GM21576 (cell line): ENCODE results near the gene PLEKHH1.
"Not testable (repeated sequence)": the region's sequence is repeated elsewhere in the genome, so short reads cannot be mapped to it uniquely, and the experiment has no call there.

Experiments used
- ATAC-seq: cut with Tn5 transposase; IDR thresholded peaks from one replicate; pipeline ENCODE4 v1.9.1; 2021; ENCODE audit warnings: mild to moderate bottlenecking, moderate library complexity; ENCODE audit not compliant: unreplicated experiment

The PLEKHH1 gene

DNA sequence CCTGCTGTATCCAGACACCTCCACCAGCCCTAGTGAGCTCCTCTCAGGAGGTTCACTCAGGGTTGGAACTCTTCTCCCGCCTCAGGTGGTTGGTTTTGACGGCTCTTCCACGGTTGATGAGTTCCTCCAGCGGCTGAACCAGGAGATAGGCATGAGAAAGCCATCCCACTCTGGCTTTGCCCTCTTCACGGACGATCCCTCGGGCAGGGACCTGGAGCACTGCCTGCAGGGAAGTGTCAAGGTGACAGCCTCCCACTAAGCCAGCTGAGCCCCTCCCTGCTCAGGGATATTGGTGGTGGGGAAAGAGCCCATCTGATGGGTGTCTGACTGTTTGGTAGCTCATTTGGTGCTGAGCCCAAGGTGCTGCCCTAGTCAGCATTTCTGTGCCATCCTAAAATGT, 46.5 kb downstream of the PLEKHH1 start:
- no peak for ATAC-seq

DNA sequence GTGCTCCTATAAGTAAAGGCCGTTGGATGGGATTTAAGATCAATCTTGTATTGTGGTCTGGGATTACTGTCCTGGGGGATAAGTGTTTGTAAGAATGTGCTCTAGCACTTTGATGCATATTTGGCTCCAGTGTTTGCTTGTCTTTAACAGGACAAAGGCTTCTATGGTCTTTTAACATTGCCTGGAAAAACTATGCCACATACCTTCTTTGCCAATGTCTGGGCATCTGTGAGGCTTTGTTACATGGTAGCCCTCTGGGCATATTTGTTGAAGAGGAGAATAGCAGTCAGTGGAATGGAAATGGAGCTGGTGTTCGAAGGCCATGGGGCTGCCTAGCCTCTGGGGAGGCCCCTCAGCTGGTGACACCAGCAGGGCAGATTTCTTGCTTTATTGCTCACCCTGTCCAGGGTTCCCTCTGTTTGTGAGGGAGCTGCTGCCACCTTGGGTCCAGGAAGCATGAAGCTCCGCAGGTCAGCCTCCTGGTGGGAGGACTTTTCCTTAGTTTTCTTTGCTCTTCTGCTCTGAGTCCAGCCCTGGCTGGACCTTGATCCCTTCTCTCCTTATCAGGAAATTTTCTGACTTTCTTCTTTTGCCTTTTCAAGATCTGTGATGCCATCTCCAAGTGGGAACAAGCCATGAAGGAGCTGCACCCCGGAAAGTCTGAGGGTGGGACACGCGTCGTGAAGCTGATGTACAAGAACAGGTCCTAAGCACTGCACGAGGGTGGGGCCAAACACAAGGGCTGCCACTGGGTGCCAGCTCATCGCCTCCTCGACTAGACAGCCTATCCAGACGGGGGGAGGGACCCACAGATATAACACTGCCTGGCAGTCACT, 47.5 kb downstream of the PLEKHH1 start:
- no peak for ATAC-seq

DNA sequence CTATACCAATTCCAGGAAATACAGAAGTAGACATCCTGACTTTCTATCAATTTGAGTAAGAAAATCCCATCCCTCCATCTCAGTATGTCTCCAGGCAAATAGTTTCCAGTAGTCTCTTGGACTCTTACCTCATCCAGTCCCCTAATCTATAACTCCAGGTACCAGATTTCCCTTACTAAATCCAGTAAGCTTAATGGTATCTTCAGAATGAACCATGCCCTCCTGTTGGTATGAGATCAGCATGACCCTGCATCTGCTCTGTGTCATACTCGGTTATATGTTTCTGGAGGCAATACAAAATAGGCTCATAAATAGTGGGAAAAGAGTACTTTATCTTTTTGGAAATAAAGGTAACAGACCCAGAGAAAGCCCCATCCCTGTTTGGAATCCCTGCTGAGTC, 48.6 kb downstream of the PLEKHH1 start:
- no peak for ATAC-seq

DNA sequence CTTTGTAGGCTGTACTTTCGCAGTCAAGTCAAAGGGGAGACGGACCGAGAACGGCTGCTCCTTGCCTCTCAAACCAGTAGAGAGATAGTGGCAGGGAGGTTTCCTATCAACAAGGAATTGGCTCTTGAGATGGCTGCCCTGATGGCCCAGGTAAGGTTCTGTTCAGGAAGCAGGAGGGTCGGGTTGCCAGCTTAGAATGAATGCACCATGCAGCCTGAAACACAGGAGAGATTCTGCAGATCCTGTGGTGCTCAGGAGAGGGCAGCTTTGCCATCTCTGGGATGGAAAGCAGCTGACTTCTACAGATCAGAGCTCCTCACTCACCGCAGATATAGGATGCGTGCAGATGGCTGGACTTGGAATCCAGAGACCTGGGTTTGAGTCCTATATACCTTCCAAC, 49.0 kb downstream of the PLEKHH1 start:
- no peak for ATAC-seq

DNA sequence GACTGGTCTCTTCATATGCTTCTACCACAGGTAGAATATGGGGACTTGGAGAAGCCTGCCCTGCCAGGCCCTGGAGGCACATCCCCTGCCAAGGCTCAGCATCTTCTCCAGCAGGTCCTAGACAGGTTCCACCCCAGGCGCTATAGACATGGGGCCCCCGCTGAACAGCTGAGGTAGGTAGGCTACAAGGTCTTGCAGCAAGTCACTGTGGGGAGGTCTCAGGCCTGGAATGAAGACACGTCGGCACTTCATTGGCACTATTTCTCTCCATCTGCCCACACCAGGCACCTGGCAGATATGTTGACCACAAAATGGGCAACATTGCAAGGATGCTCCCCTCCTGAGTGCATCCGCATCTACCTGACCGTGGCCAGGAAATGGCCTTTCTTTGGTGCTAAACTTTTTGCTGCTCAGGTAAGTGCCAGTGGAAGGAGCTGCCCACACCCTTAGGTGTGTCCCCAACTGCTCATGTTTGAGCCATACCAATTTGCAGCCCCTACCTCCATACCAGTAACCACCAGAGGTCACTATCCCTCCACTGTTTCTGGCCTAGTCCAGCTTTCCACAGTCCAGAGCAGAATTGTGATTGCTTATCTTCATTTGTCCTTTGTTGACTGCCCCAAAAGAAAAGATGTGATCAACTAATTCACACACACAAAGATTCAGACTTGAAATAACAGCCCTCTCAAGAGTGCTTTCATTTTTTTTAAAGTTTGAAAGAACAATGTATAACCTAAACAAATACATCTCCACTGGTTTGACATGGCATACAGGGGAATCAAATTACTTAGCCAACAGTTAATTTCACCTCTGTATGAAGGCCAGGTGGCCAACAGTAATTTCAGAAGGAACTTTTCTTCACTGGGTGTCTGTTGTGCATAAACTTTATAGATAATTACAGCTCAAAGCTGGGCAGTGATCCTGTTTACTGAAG, 50.9 kb downstream of the PLEKHH1 start:
- ATAC-seq = no peak

DNA sequence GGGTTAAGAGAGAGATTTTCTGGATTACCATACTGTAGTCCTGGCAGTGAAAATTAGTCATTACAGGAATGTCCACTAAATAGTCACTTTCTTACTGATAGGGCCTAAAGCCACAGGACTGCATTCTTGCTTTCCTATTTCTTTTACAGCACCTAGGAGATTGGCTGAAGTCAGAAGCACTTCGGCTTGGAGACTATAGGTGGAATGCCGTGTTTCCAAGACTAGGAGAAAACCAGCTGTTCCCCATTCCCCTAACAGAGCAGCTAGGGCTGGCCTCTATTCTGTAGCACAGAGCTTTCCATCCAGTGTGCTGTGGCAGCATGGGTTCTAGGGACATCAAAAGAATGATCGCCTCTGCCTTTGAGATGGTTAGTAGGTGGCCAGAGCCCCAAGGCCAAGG, 51.9 kb downstream of the PLEKHH1 start:
- no peak for ATAC-seq

DNA sequence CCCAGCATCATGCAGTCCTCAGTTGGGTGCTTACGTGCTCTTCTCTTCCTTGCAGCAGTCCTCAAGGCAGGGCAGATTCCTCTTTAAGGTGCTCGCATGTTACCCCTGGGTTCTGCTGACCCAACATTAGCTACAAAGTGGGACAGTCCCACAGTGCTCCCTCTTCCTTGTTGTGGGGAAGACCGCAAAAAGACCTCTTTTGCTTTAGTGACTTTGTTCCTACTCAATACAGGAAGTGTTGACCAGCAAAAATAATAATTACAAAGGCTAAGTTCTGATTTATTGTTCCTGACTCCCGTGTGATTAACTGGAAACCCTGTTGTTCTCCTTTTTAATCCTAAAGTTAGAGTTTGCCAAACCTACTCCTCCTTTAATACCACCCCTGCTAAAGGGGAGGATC, 53.3 kb downstream of the PLEKHH1 start:
- ATAC-seq = no peak

DNA sequence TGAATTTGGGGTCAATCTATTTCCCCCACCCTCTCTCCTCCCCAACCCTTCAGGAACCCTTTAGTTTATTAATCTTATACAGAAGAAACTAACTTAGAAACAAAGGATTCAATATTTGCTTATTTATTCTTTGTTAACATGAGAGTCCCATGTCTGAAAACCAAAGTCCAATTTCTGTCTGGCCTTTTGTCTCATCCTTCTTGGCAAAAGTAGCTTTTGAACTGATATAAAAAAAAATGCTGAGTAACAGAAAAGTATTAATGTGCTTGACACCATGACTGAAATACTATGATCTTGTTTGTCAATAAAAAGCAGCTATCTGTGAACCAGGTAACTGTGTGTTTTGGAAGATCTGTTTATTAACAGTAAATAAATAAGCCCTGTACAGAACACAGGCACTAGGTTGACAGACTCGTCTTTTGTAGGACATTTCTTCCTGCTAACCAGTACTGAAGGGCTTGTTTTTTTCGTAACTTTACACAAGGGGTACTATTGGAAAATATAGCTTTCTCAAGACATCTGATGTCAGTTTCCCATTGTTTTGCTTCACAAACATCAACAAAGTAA, 56.2 kb downstream of the PLEKHH1 start:
- ATAC-seq = no peak

DNA sequence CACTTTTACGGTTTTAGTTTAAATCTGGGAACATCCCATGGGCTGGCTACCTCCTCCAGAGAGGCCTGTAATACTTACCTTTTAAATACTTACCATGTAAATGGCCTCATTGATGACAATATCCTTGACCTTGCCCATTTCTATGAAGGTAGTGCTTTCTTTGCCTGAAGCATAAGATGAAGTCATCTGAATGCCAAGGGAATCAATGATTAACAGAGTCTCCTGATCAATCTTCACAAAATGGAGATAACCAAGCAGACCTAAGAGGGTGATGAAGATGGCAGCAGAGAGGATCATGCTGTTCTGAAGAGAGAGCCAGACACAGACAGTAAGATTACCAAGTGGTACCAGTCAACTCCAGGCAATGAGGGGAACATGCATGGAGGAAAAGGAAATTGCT, 60.6 kb downstream of the PLEKHH1 start:
- not testable (repeated sequence) for ATAC-seq

DNA sequence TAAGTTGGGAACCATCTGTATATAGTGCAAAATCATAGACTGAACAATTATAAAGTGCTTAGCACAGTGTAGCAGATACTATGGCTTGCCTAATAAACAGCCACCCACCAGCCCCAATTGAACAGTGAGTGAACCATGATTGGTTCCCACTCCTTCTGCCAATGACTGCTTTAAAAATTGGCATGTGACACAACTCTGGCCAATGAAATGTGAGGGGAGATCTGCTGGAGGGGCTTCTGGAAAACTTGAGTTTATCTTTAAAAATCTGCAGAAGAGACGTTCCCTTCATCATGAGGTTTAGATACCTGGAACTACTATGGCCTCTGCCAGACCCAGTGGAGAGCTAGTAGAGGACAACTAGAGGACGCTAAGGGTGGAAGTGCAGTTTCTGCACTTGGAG, 62.3 kb downstream of the PLEKHH1 start:
- ATAC-seq = no peak

DNA sequence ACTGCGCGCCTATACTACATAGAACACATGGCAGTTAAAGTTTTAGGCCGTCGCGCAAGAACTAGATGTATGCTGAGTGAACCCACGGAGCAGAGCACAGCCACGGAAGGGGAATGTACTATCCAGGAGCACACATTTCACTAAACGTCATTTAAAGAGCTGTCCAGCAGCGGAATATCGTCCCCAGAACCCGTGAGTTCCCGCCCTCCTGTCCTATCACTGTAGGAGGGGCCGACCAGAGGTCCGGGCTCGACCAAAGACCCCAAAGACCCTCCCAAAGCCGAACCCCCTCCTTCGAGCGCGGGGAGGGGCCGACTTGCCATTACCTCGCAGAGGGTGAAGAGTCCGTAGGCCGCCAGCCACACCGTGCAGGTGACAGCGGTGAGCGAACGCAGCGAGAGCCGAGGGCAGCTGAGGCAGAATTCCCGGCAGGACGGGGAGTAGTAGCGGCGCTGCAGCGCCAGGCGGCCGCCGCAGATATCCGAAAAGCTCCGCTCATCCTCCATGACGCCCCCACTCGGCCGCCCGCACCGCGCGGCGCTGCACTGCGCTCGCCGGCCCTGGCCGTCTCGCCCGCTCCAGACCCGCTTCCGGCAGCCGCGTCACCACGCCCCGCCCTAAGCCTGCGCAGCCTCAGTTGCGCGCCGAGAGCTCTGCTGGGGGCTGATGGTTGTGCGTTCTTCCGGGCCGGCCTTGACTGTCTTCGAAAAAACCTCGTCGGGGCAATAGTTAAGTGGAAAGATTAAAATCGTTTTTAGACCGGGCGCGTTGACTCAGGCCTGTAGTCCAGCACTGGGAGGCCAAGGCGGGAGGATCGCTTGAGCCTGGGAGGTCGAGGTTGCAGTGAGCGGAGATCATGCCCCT, 66.8 kb downstream of the PLEKHH1 start, which contains the start of gene PIGH:
TSS of gene PIGH (minus strand) at position 571 of the 864 bp plus-strand sequence. CDS start at position 506, 65 bp downstream.
- ATAC-seq = peak; percentile 87

DNA sequence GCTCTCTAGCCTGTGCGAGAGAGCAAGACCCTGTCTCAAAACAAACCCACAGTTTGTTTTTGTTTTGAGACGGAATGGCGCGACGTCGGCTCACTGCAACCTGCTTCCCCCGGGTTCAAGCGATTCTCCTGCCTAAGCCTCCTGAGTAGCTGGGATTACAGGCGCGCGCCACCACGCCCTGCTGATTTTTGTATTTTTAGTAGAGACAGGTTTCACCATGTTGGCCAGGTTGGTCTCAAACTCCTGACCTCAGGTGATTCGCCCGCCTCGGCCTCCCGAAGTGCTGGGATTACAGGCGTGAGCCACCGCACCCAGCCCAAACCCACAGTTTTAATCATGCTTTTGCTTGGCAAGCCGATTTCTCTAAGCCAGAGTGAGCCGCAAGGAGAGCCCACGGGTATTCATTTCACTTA, 67.5 kb downstream of the PLEKHH1 start:
- ATAC-seq = not testable (repeated sequence)

DNA sequence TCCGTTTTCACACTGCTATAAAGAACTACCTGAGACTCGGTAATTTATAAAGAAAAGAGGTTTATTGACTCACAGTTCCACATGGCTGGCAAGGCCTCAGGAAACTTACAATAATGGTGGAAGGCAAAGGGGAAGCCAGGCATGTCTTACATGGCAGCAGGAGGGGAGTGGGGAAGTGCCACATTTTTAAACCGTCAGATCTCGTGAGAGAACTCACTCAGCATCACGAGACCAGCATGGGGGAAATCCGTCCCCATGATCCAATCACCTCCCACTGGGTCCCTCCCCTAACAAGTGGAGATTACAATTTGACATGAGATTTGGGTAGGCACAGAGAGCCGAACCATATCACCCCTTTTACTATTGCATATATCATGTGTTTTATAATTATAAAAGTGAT, 69.0 kb downstream of the PLEKHH1 start:
- ATAC-seq = no peak

DNA sequence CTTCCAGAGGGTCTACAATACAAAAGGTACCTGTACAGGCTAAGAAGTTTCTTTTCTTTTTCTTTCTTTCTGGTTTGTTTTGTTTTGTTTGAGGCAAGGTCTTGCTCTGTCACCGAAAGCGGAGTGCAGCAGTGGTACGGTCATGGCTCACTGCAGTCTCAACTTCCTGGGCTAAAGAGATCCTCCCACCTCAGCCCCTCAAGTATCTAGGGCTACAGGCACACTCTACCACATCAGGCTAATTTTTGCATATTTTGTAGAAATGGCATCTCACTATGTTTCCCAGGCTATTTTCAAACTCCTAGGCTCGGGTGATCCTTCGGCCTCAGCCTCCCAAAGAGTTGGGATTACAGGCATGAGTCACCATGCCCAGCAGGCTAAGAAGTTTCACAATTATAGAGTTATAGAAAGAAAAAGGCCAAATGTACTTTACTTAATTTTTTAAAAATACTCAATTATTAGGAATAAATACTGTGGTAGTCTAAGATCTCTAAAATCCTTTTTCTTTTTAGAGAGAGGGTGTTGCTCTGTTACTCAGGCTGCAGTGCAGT, 70.0 kb downstream of the PLEKHH1 start:
- peak; percentile 66 for ATAC-seq

DNA sequence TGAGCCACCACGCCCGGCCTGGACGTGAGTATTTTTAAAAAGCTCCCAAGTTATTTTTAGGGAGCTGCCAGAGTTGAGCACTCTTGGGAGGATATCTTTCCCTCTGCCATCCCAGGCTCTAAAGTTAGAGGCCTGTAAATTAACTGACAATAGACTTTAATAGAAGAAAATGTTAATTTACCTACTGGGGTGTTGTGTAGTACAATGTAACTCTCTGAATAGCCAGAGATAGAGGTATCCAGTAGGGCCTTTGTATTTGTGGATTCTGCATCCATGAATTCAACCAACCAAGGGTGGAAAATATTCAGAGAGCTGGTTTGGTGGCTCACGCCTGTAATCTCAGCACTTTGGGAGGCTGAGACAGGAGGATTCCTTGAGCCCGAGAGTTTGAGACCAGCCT, 74.6 kb downstream of the PLEKHH1 start:
- ATAC-seq = no peak

DNA sequence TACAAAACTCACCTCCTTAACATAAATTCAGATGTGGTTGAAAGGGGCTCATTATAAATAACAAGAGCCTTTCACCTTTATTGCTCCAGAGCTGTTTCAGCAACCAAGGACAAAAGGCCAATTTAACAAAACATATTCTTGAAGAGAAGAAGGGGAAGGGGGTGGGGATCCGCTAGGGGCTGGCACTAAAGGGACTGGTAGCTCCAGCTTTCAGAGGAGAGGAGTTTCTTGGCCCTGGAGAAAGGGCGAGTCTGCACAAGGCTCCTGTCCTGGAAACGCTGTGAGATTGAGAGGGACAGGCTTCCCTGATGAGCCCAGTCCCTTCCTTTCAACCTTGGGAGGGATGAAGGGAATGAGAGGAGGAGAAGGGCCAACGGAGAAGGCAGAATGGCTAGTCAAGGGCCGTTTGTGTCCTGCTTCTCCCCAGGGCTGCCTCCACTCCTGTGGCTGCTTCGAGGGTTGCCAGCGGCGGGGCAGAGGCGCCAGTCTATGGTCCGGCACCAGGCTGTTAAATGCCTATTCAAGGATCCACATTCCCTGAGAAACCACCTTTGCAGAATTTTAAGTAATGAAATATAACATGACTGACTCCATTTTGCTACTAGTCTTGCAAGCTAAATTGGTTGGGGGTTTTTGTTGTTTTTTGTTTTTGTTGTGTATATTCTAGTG, 76.7 kb downstream of the PLEKHH1 start:
- ATAC-seq = no peak

DNA sequence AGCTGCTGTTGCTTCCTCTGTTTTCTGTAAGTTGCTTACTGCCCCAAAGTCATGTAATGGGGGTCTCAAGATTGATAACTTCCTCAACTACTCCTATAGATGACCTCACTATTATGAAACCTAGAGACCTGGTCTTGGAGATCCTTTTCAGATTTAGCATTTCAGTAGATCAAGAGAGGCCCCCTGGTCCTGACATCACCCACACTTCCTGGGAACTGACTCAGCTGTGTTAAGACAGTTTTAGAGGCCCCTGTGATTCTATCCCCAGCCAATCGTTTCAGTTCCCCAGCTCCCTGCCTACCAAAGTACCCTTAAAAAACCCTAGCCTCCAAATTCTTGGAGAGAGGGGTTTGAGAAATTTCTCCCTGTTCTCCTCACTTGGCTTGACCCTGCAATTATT, 77.4 kb downstream of the PLEKHH1 start:
- no peak for ATAC-seq

DNA sequence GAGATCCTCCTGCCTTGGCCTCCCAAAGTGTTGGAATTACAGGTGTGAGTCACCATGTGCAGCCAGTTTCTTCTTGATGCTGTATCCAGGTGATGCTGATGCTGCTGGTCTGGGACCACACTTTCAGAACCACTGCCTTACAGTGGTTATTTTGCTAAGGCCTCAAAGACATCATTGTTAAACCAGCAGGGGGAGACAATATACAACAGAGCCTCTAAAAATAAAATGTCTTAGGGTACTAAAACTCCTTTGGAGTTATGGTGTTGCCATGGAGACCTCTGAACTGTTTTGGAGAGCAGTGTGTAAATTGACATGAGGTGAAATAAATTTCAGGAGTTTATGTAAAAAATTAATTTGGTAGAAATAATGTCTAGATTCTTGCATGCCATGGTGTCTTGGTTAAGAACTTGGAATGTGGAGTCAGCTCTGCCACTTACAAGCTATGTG, 85.5 kb downstream of the PLEKHH1 start:
- ATAC-seq = no peak

DNA sequence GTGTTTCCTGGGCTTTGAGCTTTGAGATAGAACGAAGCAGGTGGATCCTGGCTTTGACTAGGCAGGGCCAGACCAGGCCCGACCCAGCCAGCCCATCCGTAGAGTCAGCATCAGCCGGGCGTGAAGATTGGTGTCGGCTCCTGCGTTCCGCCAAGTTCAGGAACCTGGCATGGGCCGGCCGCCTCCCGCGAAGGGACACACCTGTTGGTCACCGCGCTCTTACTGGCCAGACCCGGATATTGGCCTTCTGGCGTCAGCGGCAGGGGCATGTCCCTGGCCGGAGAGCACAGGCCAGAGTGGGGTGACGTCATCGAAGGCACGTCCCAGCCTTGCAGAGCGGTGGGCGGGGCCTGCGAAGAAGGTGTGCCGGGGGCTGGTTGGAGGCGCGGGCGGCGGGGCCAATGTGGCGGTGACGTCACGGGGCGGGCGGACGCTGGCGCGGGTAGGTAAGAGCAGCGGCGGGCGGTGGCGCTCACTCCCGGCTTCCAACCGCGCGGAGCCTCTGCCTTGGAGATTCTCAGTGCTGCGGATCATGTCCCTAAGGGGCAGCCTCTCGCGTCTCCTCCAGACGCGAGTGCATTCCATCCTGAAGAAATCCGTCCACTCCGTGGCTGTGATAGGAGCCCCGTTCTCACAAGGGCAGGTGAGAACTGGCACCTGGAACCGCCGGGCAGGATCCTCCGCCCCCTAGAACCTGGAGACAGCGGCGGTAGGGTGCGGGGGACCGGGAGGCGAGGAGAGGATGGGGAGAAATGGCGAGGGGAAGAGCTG, 86.5 kb downstream of the PLEKHH1 start, which contains the start of gene ARG2:
TSS of gene ARG2 (plus strand) at position 475 of the 771 bp plus-strand sequence. CDS start at position 533, 58 bp downstream.
- peak; percentile 92 for ATAC-seq
